Measurements from ENCODE around the gene TMEM151B. TPM values are rescaled to one million over a fixed set of nuclear protein-coding genes. Genes with fewer than 3 reads are reported as not detected.

TMEM151B gene
- total and polyA plus RNA-seq, 2 donors (not counting 1 experiment from before 2014, with no cell fraction given) = 0.01 to 0.10 TPM

DNA sequence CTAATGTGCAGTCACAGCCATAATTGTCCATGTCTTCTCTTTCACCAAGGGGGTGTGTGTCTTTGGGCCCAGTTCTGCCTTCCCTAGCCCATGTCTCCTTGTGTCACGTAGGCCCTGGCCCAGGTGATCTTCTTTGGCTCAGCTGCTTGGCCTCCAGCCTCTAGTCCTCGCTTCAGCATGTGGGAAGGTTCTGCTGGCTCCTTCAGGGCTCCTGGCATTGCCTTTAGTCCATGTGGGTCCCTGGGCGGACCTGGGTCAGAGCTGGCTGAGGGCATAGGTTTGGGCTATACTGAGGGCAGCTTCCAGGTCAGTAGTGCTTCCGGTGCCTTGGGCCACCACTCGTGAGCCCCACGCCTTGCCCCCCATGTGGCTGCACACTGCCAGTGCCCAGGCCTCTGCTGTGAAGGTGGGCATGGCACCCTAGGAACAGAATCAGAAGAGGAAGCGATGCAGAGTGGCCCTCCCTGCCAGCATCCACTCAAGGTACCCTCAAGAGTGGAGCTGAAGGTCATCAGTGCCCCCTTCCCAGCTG lies 30.1 kb downstream of the TMEM151B start:
- H2AFZ ChIP-seq (ENCODE audit: insufficient read depth, low read depth, low read length, poor library complexity, severe bottlenecking) = no peak overlapping the region
- H3K4me2 ChIP-seq (replicated peaks; ENCODE audit: low read depth, low read length, poor library complexity, severe bottlenecking) = no peak overlapping the region
- H3K4me1 Mint-ChIP-seq = peaks cover 3% of the 10 kb centered on the region
- CTCF ChIA-PET = interaction anchor here (9.6 kb wide), 1 partner anchor 32 kb away, joined by 107 read pairs; the partner anchor contains the start of gene TMEM151B
- H3K9me3 Mint-ChIP-seq (ENCODE audit: insufficient read depth) = no peaks in the 10 kb centered on the region
- no peak for TF ChIP-seq EZH2 (IDR thresholded peaks at IDR 0.05; ENCODE audit: borderline replicate concordance, insufficient read depth, low read depth, low read length, poor library complexity, severe bottlenecking)
- TF ChIP-seq, protein P1, sequence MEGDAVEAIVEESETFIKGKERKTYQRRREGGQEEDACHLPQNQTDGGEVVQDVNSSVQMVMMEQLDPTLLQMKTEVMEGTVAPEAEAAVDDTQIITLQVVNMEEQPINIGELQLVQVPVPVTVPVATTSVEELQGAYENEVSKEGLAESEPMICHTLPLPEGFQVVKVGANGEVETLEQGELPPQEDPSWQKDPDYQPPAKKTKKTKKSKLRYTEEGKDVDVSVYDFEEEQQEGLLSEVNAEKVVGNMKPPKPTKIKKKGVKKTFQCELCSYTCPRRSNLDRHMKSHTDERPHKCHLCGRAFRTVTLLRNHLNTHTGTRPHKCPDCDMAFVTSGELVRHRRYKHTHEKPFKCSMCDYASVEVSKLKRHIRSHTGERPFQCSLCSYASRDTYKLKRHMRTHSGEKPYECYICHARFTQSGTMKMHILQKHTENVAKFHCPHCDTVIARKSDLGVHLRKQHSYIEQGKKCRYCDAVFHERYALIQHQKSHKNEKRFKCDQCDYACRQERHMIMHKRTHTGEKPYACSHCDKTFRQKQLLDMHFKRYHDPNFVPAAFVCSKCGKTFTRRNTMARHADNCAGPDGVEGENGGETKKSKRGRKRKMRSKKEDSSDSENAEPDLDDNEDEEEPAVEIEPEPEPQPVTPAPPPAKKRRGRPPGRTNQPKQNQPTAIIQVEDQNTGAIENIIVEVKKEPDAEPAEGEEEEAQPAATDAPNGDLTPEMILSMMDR (IDR thresholded peaks at IDR 0.05) = no peak
- peaks cover 7% of the 10 kb centered on the region for H4K20me1 ChIP-seq (ENCODE audit: control insufficient read depth, insufficient read depth, low read length, poor library complexity, severe bottlenecking)
- POLR2A ChIA-PET = interaction anchor here (1.0 kb wide), 1 partner anchor 32 kb away, joined by 3 read pairs; no protein-coding TSS in a partner anchor
- no peak overlapping the region for H3K9ac ChIP-seq (ENCODE audit: low read length)
- H3K4me3 Mint-ChIP-seq = no peak overlapping the region
- ATAC-seq (ENCODE audit: low read depth) = no peak
- no peaks in the 10 kb centered on the region for H3K79me2 ChIP-seq (ENCODE audit: control insufficient read depth, insufficient read depth, low read length)
- peaks cover 0 to 46% of the 10 kb centered on the region in 2 experiments for H3K36me3 ChIP-seq (replicated peaks in 1 of 2; ENCODE audit: control extremely low read depth in 1 of 2, control insufficient read depth in 1 of 2, extremely low read depth in 1 of 2, insufficient read depth in 2 of 2, low read length in 1 of 2)
- H3K4me3 ChIP-seq (ENCODE audit: control extremely low read depth in 1 of 5, extremely low read depth in 1 of 5, insufficient read depth in 1 of 5, low read depth in 2 of 5, low read length in 4 of 5) = no peak overlapping the region
- peaks cover 0 to 27% (median 16%) of the 10 kb centered on the region in 4 experiments for H3K27me3 ChIP-seq (replicated peaks in 1 of 4; ENCODE audit: control extremely low read depth in 1 of 4, control insufficient read depth in 3 of 4, insufficient read depth in 4 of 4, low read length in 3 of 4)
- peaks cover 13 to 19% of the 10 kb centered on the region in 2 donors for H3K4me1 ChIP-seq (ENCODE audit: control insufficient read depth in 2 of 2, insufficient read depth in 2 of 2, low read length in 2 of 2)
- H3K27ac Mint-ChIP-seq = no peak overlapping the region
- WGBS (ENCODE audit: insufficient coverage) = 83% methylated on average over 7 of the region's 7 CpGs
- H3K9me3 ChIP-seq (ENCODE audit: control extremely low read depth in 1 of 3, control insufficient read depth in 2 of 3, insufficient read depth in 1 of 3, low read length in 2 of 3) = peaks cover 0 to 7% (median 0%) of the 10 kb centered on the region in 3 donors
- intact Hi-C loops (cut with micrococcal nuclease) = no loop called here
- no peak overlapping the region for H3K27ac ChIP-seq (ENCODE audit: low read length in 2 of 2)
- DNase-seq = no peak
- peaks cover 16% of the 10 kb centered on the region for H3K27me3 Mint-ChIP-seq

DNA sequence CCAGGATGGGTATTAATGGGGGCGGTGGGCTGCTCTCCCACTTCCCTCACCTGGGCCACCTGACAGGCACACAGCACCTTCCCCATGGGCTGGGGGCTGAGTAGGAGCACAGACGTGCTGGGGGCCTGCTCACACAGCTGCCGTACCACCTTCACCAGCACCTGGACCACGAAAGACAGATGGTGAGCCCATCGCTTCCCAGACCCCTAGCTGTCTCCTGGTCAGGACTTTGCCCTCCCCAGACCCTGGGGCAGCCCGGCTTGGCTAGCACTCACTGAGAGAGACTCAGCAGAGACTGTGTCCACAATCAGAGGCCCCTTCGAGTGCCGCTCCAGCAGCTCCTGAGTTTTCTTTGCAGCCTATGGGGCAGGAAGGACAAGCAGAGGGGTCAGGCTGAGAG lies 30.9 kb downstream of the TMEM151B start:
- H3K27me3 Mint-ChIP-seq = peaks cover 11% of the 10 kb centered on the region
- peaks cover 0 to 53% of the 10 kb centered on the region in 2 experiments for H3K36me3 ChIP-seq (replicated peaks in 1 of 2; ENCODE audit: control extremely low read depth in 1 of 2, control insufficient read depth in 1 of 2, extremely low read depth in 1 of 2, insufficient read depth in 2 of 2, low read length in 1 of 2)
- no peak for ATAC-seq (ENCODE audit: low read depth)

More for the DNA sequence above, 30.9 kb downstream of the TMEM151B start:
- Histone ChIP-seq H3K9ac (ENCODE audit: low read length) (no peak overlapping the region), H3K4me1 (ENCODE audit: control insufficient read depth in 2 of 2, insufficient read depth in 2 of 2, low read length in 2 of 2) (peaks cover 13 to 18% of the 10 kb centered on the region in 2 donors), H3K27me3 (replicated peaks in 1 of 4; ENCODE audit: control extremely low read depth in 1 of 4, control insufficient read depth in 3 of 4, insufficient read depth in 4 of 4, low read length in 3 of 4) (peaks cover 0 to 22% (median 11%) of the 10 kb centered on the region in 4 experiments), H3K9me3 (ENCODE audit: control extremely low read depth in 1 of 3, control insufficient read depth in 2 of 3, insufficient read depth in 1 of 3, low read length in 2 of 3) (peaks cover 0 to 7% (median 0%) of the 10 kb centered on the region in 3 donors), H3K4me3 (ENCODE audit: control extremely low read depth in 1 of 5, extremely low read depth in 1 of 5, insufficient read depth in 1 of 5, low read depth in 2 of 5, low read length in 4 of 5) (no peak overlapping the region), H4K20me1 (ENCODE audit: control insufficient read depth, insufficient read depth, low read length, poor library complexity, severe bottlenecking) (peaks cover 7% of the 10 kb centered on the region), H3K79me2 (ENCODE audit: control insufficient read depth, insufficient read depth, low read length) (no peaks in the 10 kb centered on the region), H3K4me2 (replicated peaks; ENCODE audit: low read depth, low read length, poor library complexity, severe bottlenecking) (no peak overlapping the region), H3K27ac (ENCODE audit: low read length in 2 of 2) (no peak overlapping the region), H2AFZ (ENCODE audit: insufficient read depth, low read depth, low read length, poor library complexity, severe bottlenecking) (no peak overlapping the region)
- H3K27ac Mint-ChIP-seq = no peak overlapping the region
- no peak for TF ChIP-seq EZH2 (IDR thresholded peaks at IDR 0.05; ENCODE audit: borderline replicate concordance, insufficient read depth, low read depth, low read length, poor library complexity, severe bottlenecking)
- TF ChIP-seq, protein P1 (IDR thresholded peaks at IDR 0.05) = no peak
- H3K9me3 Mint-ChIP-seq (ENCODE audit: insufficient read depth) = no peaks in the 10 kb centered on the region
- intact Hi-C loops (cut with micrococcal nuclease) = no loop called here
- 100% methylated on average over 8 of the region's 8 CpGs for WGBS (ENCODE audit: insufficient coverage)
- CTCF ChIA-PET = interaction anchor here (9.6 kb wide), 1 partner anchor 33 kb away, joined by 107 read pairs; the partner anchor contains the start of gene TMEM151B
- H3K4me3 Mint-ChIP-seq = no peak overlapping the region
- DNase-seq = no peak
- H3K4me1 Mint-ChIP-seq = peaks cover 3% of the 10 kb centered on the region
- POLR2A ChIA-PET = interaction anchor here (1.0 kb wide), 1 partner anchor 32 kb away, joined by 3 read pairs; no protein-coding TSS in a partner anchor
